Neural cell (in vitro differentiated cells): ENCODE measurements around the gene CFAP221. TPM values are rescaled to one million over a fixed set of nuclear protein-coding genes. Genes with fewer than 3 reads are reported as not detected.

Experiments used
- H2AFZ ChIP-seq: fragments of 200-600, 300-800 bp; sonication (generic), shearing (Covaris generic); 2 replicates; pipeline ENCODE4 v1.6.0; 2014; ENCODE audit warnings: low read depth, mild to moderate bottlenecking, antibody characterized with exemption, low read length, moderate library complexity
- H3F3A ChIP-seq: fragments of 200-600 bp; shearing (Covaris generic); 2 replicates; pipeline ENCODE4 v1.6.1; 2016; ENCODE audit warnings: mild to moderate bottlenecking, moderate library complexity, mixed read lengths, antibody characterized with exemption, low read length; ENCODE audit not compliant: insufficient read depth, poor library complexity, severe bottlenecking
- H3K27ac ChIP-seq: fragments of 200-600, 300-800 bp; sonication (generic), shearing (Covaris generic); 2 replicates; pipeline ENCODE4 v1.5.1; 2014; ENCODE audit warnings: mild to moderate bottlenecking, low read length, moderate library complexity
- H3K27me3 ChIP-seq: fragments of 300-800, 200-600 bp; sonication (generic), shearing (Covaris generic); 2 replicates; pipeline ENCODE4 v1.6.0; 2014; ENCODE audit warnings: mild to moderate bottlenecking, low read depth, low read length, moderate library complexity; ENCODE audit not compliant: insufficient read depth
- H3K36me3 ChIP-seq: fragments of 300-800, 200-600 bp; sonication (generic), shearing (Covaris generic); 2 replicates; pipeline ENCODE4 v1.5.1; 2014; ENCODE audit warnings: mild to moderate bottlenecking, antibody characterized with exemption, low read length, moderate library complexity; ENCODE audit not compliant: insufficient read depth
- H3K4me2 ChIP-seq: fragments of 300-800, 200-600 bp; sonication (generic), shearing (Covaris generic); 2 replicates; pipeline ENCODE4 v1.6.0; 2014; ENCODE audit warnings: mild to moderate bottlenecking, low read length
- H3K4me3 ChIP-seq: fragments of 300-800, 200-600 bp; sonication (generic), shearing (Covaris generic); 2 replicates; pipeline ENCODE4 v1.5.1; 2014; ENCODE audit warnings: mild to moderate bottlenecking, low read length, moderate library complexity
- H3K79me2 ChIP-seq: fragments of 200-600 bp; shearing (Covaris generic); replicated peaks from 2 replicates; pipeline ENCODE4 v1.6.0; 2014; ENCODE audit warnings: mild to moderate bottlenecking, low read length, moderate library complexity; ENCODE audit not compliant: insufficient read depth
- H3K9ac ChIP-seq: fragments of 300-800, 200-600 bp; sonication (generic), shearing (Covaris generic); 2 replicates; pipeline ENCODE4 v1.6.1; 2016; ENCODE audit warnings: mild to moderate bottlenecking, low read length, mixed read lengths
- H3K9me2 ChIP-seq: fragments of 200-600 bp; shearing (Covaris generic); 2 replicates; pipeline ENCODE4 v1.6.1; 2016; ENCODE audit warnings: mild to moderate bottlenecking, low read length, mixed read lengths; ENCODE audit not compliant: insufficient read depth
- H3K9me3 ChIP-seq: fragments of 200-600, 300-800 bp; sonication (generic), shearing (Covaris generic); 2 replicates; pipeline ENCODE4 v1.6.1; 2016; ENCODE audit warnings: mild to moderate bottlenecking, mixed run types, low read length, moderate library complexity, mixed read lengths
- H4K20me1 ChIP-seq: fragments of 200-600 bp; shearing (Covaris generic); 2 replicates; pipeline ENCODE4 v1.6.1; 2016; ENCODE audit warnings: mild to moderate bottlenecking, mixed run types; ENCODE audit not compliant: insufficient read depth
- EP300 ChIP-seq: fragments of 450-650 bp; conservative IDR thresholded peaks from 2 replicates; pipeline ENCODE4 v1.6.1; 2014; ENCODE audit warnings: antibody characterized with exemption, mild to moderate bottlenecking, moderate library complexity; ENCODE audit not compliant: poor library complexity, severe bottlenecking
- EZH2 ChIP-seq: fragments of 200-600, 300-800 bp; shearing (Covaris generic), sonication (generic); IDR thresholded peaks from 2 replicates; pipeline ENCODE4 v1.6.1; 2014; ENCODE audit warnings: antibody characterized with exemption, low read length, borderline replicate concordance, mild to moderate bottlenecking; ENCODE audit not compliant: insufficient read depth, poor library complexity, severe bottlenecking
- MXI1 ChIP-seq: fragments of 450-650 bp; conservative IDR thresholded peaks from 2 replicates; pipeline ENCODE4 v1.6.1; 2014; ENCODE audit warnings: antibody characterized with exemption, mild to moderate bottlenecking; ENCODE audit not compliant: poor library complexity, severe bottlenecking
- POLR2AphosphoS5 ChIP-seq: IDR thresholded peaks from 2 replicates; pipeline ENCODE4 v1.6.1; 2012
- RAD21 ChIP-seq: fragments of 450-650 bp; conservative IDR thresholded peaks from 2 replicates; pipeline ENCODE4 v1.6.1; 2014; ENCODE audit warnings: antibody characterized with exemption, mild to moderate bottlenecking, moderate library complexity
- SMC3 ChIP-seq: fragments of 450-650 bp; conservative IDR thresholded peaks from 2 replicates; pipeline ENCODE4 v1.6.1; 2014; ENCODE audit warnings: antibody characterized with exemption, mild to moderate bottlenecking, moderate library complexity; ENCODE audit not compliant: poor library complexity
- TAF1 ChIP-seq: IDR thresholded peaks from 2 replicates; pipeline ENCODE4 v1.6.1; 2012; ENCODE audit warnings: low read depth
- polyA plus RNA-seq: library from polyadenylated mRNA; depleted of rRNA; stranded (reverse); fragments of >200 nt; gene quantifications from 2 replicates; pipeline ENCODE4 v1.2.3, GENCODE V29; 2014
- TF ChIP-seq, protein P1 (sequence below): IDR thresholded peaks from 2 replicates; pipeline ENCODE4 v1.6.1; 2012; ENCODE audit warnings: borderline replicate concordance
- TF ChIP-seq, protein P2 (sequence below): fragments of 450-650 bp; IDR thresholded peaks from 2 replicates; pipeline ENCODE4 v1.5.1; 2014; ENCODE audit warnings: antibody characterized with exemption, mild to moderate bottlenecking, moderate library complexity; ENCODE audit not compliant: poor library complexity, severe bottlenecking

Gene CFAP221
- polyA plus RNA-seq, 1 donor from 2014 or later = 7.0 TPM

DNA sequence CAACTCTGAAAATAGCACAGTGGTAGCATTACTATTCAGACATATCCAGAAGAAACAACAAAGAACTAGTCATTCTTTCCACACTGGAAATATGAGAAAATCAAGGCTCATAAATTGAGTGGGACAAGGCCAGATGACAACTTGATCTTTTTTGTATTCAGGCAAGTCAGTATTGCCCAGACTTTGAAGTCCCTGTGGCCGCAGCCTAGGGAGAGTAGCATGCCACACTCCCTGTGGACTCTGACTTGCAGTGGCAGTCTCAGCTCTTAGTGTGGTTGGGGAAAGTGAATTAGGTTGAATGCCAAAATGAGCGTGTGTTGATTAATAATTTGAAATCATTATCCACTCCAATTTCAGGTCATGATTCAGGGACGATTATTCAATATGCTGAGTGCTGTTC, 81.0 kb downstream of the CFAP221 start:
- H3K27me3 ChIP-seq = no peaks in the 10 kb centered on the region
- no peaks in the 10 kb centered on the region for H3F3A ChIP-seq
- no peak overlapping the region for H3K4me3 ChIP-seq
- H3K9me3 ChIP-seq = no peaks in the 10 kb centered on the region
- TF ChIP-seq POLR2AphosphoS5 = no peak
- TF ChIP-seq RAD21 = no peak
- TF ChIP-seq TAF1 = no peak
- TF ChIP-seq EZH2 = no peak
- no peak for TF ChIP-seq EP300
- TF ChIP-seq, protein P1, sequence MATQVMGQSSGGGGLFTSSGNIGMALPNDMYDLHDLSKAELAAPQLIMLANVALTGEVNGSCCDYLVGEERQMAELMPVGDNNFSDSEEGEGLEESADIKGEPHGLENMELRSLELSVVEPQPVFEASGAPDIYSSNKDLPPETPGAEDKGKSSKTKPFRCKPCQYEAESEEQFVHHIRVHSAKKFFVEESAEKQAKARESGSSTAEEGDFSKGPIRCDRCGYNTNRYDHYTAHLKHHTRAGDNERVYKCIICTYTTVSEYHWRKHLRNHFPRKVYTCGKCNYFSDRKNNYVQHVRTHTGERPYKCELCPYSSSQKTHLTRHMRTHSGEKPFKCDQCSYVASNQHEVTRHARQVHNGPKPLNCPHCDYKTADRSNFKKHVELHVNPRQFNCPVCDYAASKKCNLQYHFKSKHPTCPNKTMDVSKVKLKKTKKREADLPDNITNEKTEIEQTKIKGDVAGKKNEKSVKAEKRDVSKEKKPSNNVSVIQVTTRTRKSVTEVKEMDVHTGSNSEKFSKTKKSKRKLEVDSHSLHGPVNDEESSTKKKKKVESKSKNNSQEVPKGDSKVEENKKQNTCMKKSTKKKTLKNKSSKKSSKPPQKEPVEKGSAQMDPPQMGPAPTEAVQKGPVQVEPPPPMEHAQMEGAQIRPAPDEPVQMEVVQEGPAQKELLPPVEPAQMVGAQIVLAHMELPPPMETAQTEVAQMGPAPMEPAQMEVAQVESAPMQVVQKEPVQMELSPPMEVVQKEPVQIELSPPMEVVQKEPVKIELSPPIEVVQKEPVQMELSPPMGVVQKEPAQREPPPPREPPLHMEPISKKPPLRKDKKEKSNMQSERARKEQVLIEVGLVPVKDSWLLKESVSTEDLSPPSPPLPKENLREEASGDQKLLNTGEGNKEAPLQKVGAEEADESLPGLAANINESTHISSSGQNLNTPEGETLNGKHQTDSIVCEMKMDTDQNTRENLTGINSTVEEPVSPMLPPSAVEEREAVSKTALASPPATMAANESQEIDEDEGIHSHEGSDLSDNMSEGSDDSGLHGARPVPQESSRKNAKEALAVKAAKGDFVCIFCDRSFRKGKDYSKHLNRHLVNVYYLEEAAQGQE = no peak
- TF ChIP-seq, protein P2, sequence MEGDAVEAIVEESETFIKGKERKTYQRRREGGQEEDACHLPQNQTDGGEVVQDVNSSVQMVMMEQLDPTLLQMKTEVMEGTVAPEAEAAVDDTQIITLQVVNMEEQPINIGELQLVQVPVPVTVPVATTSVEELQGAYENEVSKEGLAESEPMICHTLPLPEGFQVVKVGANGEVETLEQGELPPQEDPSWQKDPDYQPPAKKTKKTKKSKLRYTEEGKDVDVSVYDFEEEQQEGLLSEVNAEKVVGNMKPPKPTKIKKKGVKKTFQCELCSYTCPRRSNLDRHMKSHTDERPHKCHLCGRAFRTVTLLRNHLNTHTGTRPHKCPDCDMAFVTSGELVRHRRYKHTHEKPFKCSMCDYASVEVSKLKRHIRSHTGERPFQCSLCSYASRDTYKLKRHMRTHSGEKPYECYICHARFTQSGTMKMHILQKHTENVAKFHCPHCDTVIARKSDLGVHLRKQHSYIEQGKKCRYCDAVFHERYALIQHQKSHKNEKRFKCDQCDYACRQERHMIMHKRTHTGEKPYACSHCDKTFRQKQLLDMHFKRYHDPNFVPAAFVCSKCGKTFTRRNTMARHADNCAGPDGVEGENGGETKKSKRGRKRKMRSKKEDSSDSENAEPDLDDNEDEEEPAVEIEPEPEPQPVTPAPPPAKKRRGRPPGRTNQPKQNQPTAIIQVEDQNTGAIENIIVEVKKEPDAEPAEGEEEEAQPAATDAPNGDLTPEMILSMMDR = no peak
- no peak for TF ChIP-seq MXI1
- TF ChIP-seq SMC3 = no peak
- H3K27ac ChIP-seq = no peak overlapping the region
- H3K9ac ChIP-seq = no peak overlapping the region
- H3K79me2 ChIP-seq = no peaks in the 10 kb centered on the region
- no peaks in the 10 kb centered on the region for H4K20me1 ChIP-seq
- H3K9me2 ChIP-seq = no peaks in the 10 kb centered on the region
- H3K4me2 ChIP-seq = no peak overlapping the region
- H2AFZ ChIP-seq = no peak overlapping the region
- H3K36me3 ChIP-seq = no peaks in the 10 kb centered on the region

DNA sequence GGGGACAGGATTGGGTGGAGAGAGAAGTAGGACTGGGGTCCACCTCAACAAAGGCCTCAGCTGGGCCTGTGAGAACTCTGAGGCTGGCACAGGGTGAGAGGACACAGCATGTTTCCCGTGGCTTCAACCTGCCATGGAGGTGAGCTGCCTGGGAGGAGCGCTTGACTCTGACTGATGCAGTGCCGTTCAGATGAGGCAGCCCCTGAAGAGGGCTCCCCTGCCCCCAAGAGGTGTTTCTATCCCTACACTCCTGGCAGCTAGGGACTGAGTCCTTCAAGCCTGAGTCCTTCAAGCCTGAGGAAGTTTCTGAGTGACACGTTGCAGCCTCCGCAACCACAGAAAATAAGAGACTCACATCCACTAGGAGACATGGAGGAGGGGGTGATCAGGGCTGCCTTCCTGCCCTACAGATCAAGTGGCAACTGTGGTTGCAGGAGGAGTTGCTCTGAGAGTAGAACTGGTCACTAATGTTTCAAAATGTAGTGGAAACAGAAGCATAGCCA, 85.1 kb downstream of the CFAP221 start:
- TF ChIP-seq MXI1 (no peak), TAF1 (no peak), SMC3 (no peak), RAD21 (no peak), EZH2 (no peak), EP300 (no peak), POLR2AphosphoS5 (no peak)
- TF ChIP-seq, protein P1 = no peak
- TF ChIP-seq, protein P2 = no peak
- no peak overlapping the region for H3K27ac ChIP-seq
- no peaks in the 10 kb centered on the region for H3F3A ChIP-seq
- H3K4me2 ChIP-seq = no peak overlapping the region
- H4K20me1 ChIP-seq = no peaks in the 10 kb centered on the region
- no peaks in the 10 kb centered on the region for H3K9me3 ChIP-seq
- no peaks in the 10 kb centered on the region for H3K9me2 ChIP-seq
- no peaks in the 10 kb centered on the region for H3K36me3 ChIP-seq
- H3K27me3 ChIP-seq = no peaks in the 10 kb centered on the region
- H3K9ac ChIP-seq = no peak overlapping the region
- H3K79me2 ChIP-seq = no peaks in the 10 kb centered on the region
- H2AFZ ChIP-seq = no peak overlapping the region
- H3K4me3 ChIP-seq = no peak overlapping the region
